NCI-H748 (cell line): ENCODE data around the gene CTBP2.
"Not testable (repeated sequence)": the region's sequence is repeated elsewhere in the genome, so short reads cannot be mapped to it uniquely, and the experiment has no call there.

Source experiments
- DNase-seq: peaks from one replicate; lab custom pipeline; 2025; ENCODE audit not compliant: unreplicated experiment; lab: John Stamatoyannopoulos, UW

CTBP2 gene

DNA sequence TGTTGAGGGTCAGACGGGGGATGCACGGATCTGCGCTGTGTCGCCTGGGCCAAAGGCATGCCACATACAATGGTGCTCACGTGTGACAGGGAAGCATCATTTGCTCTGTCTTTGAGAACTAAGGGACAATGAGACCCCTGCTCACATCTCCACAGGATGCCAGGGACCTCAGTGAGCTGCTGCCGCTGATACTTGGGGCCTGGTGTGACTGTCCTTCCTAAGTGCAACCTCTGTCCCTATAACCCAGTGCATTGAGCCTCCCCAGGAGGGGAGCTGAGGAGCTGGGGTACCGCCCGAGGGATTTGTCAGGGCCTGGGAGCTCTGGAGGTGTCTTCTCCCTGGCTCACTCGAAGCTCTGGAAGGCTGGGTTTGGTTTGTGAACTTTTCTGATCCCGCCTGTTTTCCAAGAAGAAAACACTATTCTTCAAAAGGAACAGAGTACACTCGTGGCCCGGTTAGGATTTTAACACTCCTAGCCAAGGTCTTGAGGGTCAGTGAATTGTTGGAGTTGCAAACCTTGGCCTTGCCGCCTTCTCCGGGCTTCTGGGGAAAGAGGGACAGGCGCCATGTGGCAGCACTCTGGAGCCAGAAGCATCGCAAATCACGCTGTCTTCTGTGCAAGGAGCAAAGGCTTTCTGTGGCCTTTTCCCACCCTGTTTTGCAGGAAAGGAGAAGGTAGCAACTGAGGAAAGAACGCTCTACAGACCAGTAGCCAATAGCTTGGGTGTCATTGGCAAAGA, 26.2 kb upstream of the CTBP2 start:
- no peak for DNase-seq

DNA sequence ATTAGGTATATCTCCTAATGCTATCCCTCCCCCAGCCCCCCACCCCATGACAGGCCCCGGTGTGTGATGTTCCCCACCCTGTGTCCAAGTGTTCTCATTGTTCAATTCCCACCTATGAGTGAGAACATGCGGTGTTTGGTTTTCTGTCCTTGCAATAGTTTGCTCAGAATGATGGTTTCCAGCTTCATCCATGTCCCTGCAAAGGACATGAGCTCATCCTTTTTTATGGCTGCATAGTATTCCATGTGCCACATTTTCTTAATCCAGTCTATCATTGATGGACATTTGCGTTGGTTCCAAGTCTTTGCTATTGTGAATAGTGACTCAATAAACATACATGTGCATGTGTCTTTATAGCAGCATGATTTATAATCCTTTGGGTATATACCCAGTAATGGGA, 18.7 kb upstream of the CTBP2 start:
- DNase-seq, result not testable (repeated sequence)

DNA sequence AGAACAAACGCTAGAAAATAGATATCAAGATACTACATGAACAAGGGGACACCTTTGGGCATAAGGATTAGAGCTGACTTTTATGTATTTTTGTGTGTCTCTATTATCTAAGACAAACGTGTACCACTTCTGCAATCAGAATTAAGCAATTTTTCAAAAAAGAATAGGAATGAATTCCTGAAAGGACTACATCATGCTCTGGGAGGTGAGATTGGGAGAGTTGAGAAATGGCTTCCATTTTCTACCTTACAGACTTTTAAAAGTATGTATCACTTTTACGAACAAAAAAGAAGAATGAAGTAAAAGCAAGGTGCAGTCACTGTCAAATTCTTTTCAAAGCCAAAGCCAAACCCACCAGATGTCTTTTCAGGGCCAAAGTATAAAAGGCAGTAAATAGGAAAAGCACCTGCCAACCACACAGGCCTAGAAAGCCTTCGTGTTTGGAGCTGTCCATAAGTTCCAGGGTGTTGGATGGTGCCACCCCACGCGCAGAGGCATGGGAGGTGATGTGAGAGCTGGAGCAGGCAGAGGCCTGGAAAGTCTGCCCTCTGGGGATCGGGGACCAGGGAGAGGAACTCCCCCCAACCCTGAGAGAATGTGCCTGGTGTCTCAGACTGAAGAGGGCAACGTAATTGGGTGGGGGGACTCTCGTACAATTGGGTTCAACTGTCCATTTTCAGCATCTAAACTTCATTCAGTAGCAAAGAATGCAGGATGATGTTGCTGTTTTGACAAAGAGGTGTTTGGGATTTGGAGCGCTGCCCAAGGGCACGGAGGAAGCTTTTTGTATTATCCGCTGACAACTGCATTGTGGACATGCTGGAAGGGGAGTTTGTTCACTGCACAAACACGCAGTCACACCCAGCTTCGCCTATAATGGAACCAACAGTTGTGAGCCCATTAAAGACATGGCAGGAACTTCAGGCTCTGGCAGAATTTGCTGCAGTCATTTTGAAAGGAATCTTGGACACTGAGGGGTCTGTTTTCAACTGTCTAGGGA, 17.6 kb upstream of the CTBP2 start:
- DNase-seq, result peak; percentile 24

DNA sequence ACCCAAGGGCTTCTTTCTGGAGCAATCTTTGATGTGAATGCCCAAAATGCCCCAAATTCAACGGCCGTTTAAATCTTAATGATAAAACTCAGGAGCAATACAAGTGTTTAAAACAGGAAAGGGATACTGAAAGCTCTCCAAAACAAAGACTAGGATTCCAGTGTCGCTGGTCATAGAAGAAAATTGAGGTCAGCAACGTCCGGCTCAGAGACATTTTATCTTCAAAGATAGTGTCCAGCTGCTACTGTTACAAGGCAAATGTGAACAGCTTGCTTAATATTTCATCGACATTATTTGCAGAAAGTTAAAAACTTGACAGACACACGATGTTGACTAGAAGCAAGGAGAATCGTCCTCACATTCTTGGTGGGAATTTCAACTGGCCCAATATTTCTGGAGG, 15.4 kb upstream of the CTBP2 start:
- no peak for DNase-seq

DNA sequence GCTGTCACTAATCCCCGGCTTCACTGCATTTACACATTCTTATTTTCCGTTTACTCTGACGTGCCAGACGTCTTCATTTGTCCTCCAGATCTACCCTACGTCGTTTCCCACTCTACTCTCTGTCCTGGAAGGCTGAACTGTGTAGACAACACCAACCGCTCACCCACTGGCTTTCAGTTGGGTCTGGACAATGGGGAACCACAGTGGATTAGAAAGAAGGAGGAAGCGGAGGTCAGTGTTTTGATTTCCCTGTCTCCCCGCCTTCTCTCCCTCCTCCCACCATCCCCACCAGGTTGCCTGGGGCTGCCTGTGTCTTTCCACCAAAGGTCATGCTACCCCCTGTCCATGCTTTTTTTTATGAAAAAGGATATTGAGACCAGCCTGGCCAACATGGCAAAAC, 14.0 kb upstream of the CTBP2 start:
- DNase-seq, result no peak

DNA sequence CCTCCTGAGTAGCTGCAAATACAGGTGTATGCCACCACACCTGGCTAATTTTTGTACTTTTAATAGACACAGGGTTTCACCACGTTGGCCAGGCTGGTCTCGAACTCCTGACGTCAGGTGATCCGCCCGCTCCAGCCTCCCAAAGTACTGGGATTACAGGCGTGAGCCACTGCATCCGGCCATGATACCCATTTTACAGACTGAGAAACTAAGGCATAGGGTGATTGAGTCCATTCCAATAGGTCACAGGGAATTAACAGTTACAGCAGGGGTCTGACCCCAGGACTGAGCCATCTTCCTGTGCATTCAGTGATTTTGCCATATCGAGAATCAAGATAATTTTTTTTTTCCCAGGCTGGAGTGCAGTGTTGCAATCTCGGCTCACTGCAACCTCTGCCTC, 12.3 kb upstream of the CTBP2 start:
- DNase-seq, result no peak

DNA sequence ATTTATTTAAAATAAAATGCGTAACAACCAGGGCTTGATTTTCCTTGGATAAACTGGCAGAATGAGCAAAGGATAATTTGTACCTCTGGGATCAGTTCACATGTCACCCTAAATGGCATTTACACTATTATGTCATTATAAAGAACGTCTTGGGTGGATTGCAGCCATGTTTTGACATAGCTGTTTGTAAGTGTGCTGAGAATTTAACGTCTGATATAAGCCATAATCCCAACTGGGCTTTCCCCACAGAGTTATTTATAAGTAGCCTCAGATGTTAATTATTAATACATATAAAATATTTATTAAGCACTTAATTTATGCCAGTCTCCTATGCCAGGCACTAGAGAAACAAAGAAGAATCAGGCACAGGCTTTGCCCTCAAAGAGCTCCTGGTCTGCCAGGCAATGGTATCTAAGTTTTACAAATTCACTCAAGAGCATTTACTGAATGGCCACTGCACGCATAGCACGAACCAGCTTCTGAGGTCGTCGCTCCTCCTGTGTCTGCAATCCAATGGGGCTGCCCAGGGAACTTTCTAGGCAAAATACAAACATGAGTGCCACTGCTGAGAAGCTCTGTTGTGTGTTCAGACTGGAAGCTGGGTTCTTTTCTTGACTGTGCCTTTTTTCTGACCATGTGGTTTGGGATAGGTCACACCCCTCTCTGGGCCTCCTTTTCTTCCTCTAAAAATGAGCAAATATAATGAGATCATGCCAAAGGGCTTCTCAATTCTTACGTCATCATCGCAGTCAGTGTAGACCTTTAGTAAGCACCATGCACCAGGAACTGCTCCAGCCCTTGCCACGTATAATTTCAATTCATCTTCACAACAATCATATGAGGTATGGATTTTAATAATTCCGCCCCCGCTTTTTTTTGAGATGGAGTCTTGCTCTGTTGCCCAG, 11.3 kb upstream of the CTBP2 start:
- no peak for DNase-seq

DNA sequence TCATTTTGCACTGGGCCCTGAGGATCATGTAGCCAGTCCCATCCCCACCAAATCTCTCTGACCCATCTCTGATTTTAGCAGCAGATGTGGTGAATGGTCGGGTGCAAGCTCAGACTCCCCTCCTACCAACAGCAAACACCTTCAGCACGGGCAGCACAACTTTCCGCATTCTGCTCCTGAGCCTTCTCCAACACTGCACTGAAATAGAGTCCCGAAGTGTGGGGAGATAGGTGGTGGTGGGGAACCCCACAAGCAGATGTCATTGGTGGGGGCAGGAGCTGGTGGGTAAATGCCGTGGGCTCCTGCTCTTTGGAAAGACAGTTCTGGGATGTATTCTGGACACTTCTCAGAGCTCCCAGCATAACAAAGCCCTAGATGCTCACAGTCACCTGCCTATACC, 9.6 kb upstream of the CTBP2 start:
- no peak for DNase-seq

DNA sequence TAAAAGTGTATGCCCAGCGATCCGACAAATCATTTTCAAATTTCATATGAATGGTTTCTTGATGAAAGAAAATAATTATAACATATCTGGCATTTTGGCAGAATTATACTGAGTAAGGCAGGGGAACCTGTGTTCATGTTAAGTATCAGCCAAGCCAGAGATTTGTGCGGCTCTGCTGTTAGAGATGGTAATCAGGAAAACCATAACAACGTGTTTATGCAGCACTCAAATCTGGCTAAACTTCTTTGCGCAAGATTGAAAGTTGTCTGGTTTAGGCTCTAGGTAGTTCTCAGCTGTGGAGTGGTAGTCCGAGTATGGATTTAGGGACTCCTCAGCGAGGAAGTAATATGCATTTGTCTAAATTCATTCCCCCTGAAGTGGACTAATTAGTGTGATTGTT, 8.9 kb upstream of the CTBP2 start:
- DNase-seq, result no peak

DNA sequence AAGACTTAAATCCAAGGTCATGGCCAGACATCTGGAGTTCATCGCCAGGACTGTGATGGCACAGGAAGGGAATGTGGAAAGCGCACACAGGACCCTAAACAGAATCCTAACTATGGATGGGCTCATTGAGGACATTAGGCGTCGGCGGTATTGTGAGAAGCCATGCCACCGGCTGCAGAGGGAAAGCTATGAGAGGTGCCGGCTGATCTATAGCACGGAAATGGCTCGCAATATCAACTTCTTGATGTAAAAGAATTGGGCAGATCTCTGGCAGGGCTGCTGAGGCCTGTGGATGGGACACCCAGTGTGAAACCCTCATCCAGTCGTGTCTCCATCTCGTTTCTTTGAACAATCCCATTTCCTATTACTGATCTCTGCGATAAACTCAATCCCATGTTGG, 6.3 kb upstream of the CTBP2 start:
- no peak for DNase-seq

DNA sequence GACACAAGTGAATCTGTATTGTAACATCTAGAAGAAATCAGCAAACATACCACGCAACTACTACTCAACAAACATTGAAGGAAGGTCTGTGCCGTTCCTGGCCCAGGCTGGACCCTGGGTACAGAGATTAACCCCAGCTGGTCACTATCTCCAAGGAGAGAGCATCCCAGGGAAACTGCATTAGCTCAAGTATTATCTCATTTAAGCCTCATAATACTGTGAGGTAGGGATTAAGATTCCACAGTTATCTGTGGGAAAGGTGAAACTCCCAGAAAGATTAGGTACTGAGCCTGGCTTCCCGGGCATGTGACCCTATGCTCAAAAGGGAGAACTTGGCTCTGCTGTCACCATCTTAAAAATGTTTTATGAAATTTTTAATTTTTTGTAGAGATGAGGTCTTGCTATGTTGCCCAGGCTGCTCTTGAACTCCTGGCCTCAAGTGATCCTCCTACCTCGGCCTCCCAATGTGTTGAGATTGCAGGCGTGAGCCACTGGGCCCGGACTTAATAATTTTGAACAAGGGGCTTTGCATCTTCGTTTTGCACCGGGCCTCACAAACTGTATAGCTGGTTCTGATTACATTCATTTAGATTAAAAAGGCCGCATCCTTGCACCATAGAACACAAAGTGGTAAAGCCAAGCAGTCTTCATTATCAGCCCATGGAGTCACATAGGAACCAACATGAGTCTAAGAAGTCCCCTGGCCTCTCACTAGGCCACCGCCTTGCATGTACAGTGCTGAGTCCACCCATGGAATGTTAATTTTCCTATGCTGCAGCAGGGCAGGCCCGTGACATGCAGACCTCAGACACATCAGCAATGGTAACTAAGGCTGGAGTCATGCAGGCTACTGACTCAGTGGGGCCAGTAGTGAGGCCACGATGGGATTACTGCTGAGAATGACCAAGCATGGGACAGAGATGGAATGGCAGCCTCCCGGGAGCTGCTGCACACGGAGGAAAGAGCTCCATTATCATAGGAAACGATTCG, 5.5 kb upstream of the CTBP2 start:
- DNase-seq, result no peak

DNA sequence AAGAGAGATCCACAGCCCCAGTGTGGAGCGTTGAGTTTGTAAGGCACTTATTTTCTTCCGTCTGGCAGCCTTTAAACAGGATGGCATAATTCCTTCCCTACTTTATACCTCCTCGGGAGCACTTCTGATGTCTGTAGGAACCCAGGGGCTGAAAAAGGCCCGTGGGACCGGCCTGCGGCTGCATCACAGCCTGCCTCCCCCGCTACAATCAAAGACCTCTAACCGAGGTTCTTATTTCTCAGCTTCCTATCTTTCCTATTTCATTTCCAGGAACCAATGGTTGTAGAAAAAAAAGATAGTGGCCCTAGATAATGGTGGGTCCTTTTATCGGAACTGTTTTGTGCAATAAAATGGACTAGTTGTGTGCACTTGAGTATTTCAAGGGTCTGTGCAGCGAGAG, 4.1 kb upstream of the CTBP2 start:
- DNase-seq, result no peak

DNA sequence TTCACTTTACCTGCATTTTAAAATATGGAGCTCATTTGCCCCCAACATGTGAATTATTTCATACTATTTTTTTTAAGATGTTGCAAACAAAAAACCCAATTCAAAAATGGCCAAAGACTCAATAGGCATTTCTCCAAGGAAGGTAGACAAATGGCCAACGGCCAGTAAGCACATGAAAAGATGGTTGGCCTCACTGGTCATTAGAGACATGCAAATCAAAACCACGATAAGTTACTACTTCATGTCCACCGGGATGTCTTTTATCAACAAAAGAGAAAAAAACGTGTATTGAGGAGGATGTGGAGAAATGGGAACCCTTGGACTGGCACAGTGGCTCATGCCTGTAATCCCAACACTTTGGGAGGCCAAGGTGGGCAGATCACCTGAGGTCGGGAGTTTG, 3.4 kb upstream of the CTBP2 start:
- DNase-seq, result no peak

DNA sequence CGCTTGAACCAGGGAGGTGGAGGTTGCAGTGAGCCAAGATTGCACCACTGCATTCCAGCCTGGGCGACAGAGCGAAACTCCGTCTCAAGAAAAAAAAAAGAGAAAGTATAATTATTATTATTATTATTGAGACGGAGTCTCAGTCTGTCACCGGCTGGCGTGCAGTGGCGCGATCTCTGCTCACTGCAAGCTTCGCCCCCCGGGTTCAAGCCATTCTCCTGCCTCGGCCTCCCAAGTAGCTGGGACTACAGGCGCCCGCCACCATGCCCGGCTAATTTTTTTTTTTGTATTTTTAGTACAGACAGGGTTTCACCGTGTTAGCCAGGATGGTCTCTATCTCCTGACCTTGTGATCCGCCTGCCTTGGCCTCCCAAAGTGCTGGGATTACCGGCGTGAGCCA, 2.9 kb upstream of the CTBP2 start:
- DNase-seq, result not testable (repeated sequence)

DNA sequence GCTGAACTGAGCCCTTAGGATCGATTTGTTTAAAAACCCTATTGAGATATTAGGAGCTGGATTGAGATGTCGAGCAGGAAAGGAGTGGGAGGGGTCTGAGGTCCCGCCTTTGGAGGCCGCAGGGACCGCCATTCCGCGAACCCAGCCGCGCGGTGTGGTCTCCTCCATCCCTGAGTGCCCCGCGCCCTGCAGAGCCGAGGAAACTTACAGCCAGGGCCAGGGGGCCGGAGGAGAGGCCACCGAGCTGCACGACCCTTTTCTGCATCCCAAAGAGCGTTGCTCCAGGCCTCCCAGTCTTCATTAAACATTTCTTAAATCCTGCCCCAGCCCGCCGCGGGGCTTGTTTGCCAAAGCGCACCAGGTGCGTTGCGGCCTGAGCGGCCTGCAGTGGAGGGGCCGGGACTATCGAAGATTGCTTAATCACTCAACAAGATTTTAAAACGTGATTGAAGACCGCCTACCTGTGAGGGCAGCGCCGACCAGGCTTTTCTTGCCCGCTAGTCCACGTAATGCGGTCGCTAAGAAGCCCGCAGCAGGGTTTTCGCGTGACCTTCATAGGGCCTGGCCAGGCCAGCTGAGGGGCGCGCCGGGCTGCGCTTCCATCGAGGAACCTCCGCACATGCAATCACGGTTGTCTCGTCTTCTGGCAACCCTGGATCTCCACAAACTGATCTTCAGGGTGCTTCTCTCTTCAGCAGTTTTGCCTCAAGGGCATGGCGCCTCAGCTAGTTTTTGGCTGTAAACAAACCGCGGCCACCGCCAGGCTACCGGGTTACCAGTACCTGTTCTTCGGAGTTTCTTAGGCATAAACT, 2.0 kb upstream of the CTBP2 start:
- no peak for DNase-seq

DNA sequence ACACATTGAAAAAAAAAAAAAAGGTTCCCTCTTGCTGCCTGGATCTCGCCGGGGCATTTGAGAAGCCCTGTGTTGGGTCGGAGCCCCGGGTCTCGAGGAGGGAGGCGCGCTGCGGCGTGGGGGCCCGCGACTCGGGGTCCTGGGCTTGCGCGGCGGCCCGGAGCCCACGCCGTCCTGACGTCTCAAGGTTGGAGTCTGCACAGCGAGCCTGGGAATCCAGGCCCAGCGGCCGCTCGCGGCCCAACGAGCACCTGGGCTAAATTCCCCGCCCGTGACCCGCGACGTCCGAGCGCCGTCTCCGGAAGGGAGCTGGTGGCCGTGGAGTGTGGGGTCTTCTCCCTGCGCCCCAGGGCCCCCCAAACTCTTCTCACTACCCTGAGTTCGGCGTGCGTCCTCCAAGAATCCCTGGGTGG, 1.4 kb upstream of the CTBP2 start:
- DNase-seq, result peak; percentile 32

DNA sequence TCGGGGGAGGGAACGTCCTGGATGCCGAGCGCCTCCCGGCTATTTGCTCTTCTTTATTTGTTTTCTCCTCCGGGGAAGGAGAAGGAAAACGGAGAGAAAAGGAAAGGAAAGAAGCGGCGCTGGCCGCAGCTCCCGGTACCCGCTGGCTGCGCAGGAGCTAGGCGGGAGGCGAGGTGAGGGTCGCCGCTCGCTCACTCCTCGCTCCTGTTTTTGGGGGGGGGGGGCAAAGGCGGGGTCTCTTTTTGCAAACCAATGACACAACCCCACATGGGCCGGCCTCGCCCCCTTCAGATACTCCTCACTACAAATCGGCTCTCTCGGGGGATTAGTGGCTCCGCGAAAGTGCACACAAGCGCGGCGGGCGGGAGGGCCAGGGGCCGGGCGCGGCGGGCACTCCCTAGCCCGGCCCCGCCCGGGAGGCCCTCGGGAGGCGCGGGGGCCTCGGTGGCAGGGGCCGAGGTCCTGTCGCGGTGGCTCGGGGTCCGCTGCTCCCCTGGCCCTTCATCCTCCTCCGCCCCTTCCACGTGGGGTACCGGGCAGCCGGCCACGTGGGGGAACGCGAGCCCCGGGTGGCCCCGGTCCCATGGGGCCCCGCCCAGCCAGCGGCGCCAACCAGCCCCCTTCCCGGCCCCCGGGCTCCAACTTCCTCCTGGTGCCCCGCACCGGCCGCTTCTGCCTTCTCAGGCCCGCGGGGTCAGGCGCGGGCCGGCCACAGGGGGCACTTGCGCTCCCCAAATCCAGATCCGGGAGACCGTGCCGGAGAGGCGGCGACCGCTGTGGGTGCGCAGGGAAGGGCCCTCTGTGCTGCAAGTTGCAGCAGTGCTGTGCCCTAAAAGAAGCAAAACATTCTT, 718 bp upstream of the CTBP2 start:
- peak; percentile 89 for DNase-seq

DNA sequence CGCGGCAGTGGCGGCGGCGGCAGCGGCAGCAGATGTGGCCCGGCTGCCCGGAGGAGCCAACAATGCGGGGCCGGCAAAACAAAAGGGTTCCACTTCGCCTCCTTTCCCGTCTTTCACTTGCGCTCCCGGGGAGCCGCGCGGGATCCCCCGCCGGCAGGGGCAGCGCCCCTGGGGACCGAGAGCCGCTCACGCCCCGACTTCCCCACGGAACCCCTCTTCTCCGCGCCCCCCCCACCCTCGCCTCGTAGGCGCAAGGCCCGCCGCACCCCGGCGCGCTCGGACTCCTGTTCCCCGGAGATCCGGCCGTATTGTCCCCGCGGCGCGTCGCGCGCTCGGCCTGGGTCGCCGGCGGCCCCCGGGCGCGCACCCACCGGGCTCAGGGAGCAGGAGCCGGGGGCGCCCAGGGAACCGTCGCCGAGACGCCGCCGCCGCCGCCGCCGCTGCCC, 854 bp downstream of the CTBP2 start:
- DNase-seq, result peak; percentile 46
